Measurements from ENCODE around the gene ANKRD18B.
"Not testable (repeated sequence)": the region's sequence is repeated elsewhere in the genome, so short reads cannot be mapped to it uniquely, and the experiment has no call there.

Gene ANKRD18B

GRCh38 chr9:33533958-33534357 is 9.9 kb downstream of the ANKRD18B start:
- not testable (repeated sequence) for H3K18ac ChIP-seq (ENCODE audit: low read depth in 1 of 2, low read length in 2 of 2); H2BK120ac ChIP-seq (ENCODE audit: low read depth, low read length); H3K23ac ChIP-seq (ENCODE audit: low read length in 2 of 2); H2AK5ac ChIP-seq (ENCODE audit: low read length, severe bottlenecking); H2BK15ac ChIP-seq (ENCODE audit: low read depth, poor library complexity, severe bottlenecking); H2AFZ ChIP-seq (ENCODE audit: low read depth, low read length); DNase-seq; H3K9me3 ChIP-seq (ENCODE audit: control insufficient read depth, low read length); H3K27me3 ChIP-seq (ENCODE audit: control insufficient read depth in 1 of 2, insufficient read depth in 1 of 2, low read length in 2 of 2); H3K4me1 ChIP-seq (ENCODE audit: control insufficient read depth, insufficient read depth, low read depth, low read length); H3K79me1 ChIP-seq (replicated peaks; ENCODE audit: low read length, poor library complexity, severe bottlenecking); H2BK12ac ChIP-seq (ENCODE audit: low read length in 2 of 2); H3K4me2 ChIP-seq (ENCODE audit: low read length, poor library complexity, severe bottlenecking); H3K4me3 ChIP-seq (ENCODE audit: insufficient read depth in 1 of 2, low read depth in 1 of 2, low read length in 2 of 2); H3K14ac ChIP-seq (ENCODE audit: low read length in 2 of 2); H3K27ac ChIP-seq (ENCODE audit: low read length, poor library complexity, severe bottlenecking); H2BK5ac ChIP-seq (ENCODE audit: low read depth, low read length, poor library complexity, severe bottlenecking); H4K8ac ChIP-seq (ENCODE audit: low read length); H4K91ac ChIP-seq (ENCODE audit: low read length); H3K36me3 ChIP-seq (ENCODE audit: control insufficient read depth in 1 of 2, insufficient read depth in 2 of 2, low read depth in 1 of 2, low read length in 2 of 2); H3K9ac ChIP-seq (ENCODE audit: low read length); H3K4ac ChIP-seq (ENCODE audit: low read depth in 1 of 2, low read length in 2 of 2)
- WGBS: 83% methylated on average over 2 of the region's 3 CpGs

GRCh38 chr9:33535541-33535940 is 11.5 kb downstream of the ANKRD18B start:
- Histone ChIP-seq H2BK120ac (ENCODE audit: low read depth, low read length) (no peak overlapping the region), H2AK5ac (ENCODE audit: low read length, severe bottlenecking) (no peak overlapping the region), H4K8ac (ENCODE audit: low read length) (no peak overlapping the region), H3K4me3 (ENCODE audit: insufficient read depth in 1 of 2, low read depth in 1 of 2, low read length in 2 of 2) (no peak overlapping the region), H2BK12ac (ENCODE audit: low read length in 2 of 2) (no peak overlapping the region), H3K27me3 (ENCODE audit: control insufficient read depth in 1 of 2, insufficient read depth in 1 of 2, low read length in 2 of 2) (no peaks in the 10 kb centered on the region), H3K23ac (ENCODE audit: low read length in 2 of 2) (no peak overlapping the region), H2BK15ac (ENCODE audit: low read depth, poor library complexity, severe bottlenecking) (no peak overlapping the region), H3K27ac (ENCODE audit: low read length, poor library complexity, severe bottlenecking) (no peak overlapping the region), H3K79me1 (replicated peaks; ENCODE audit: low read length, poor library complexity, severe bottlenecking) (no peaks in the 10 kb centered on the region), H3K9ac (ENCODE audit: low read length) (no peak overlapping the region), H3K9me3 (ENCODE audit: control insufficient read depth, low read length) (no peaks in the 10 kb centered on the region), H4K91ac (ENCODE audit: low read length) (no peak overlapping the region), H3K36me3 (ENCODE audit: control insufficient read depth in 1 of 2, insufficient read depth in 2 of 2, low read depth in 1 of 2, low read length in 2 of 2) (no peaks in the 10 kb centered on the region), H3K4me2 (ENCODE audit: low read length, poor library complexity, severe bottlenecking) (no peak overlapping the region), H3K4ac (ENCODE audit: low read depth in 1 of 2, low read length in 2 of 2) (no peak overlapping the region), H2BK5ac (ENCODE audit: low read depth, low read length, poor library complexity, severe bottlenecking) (no peak overlapping the region), H3K14ac (ENCODE audit: low read length in 2 of 2) (no peak overlapping the region), H3K18ac (ENCODE audit: low read depth in 1 of 2, low read length in 2 of 2) (no peak overlapping the region), H3K4me1 (ENCODE audit: control insufficient read depth, insufficient read depth, low read depth, low read length) (no peaks in the 10 kb centered on the region), H2AFZ (ENCODE audit: low read depth, low read length) (no peak overlapping the region)
- DNase-seq: no peak
- no CpG with 5 or more reads among the region's 2 CpGs for WGBS

GRCh38 chr9:33543463-33543862 is 19.4 kb downstream of the ANKRD18B start:
- DNase-seq; H3K23ac ChIP-seq (ENCODE audit: low read length in 2 of 2); H2BK15ac ChIP-seq (ENCODE audit: low read depth, poor library complexity, severe bottlenecking); H3K4me3 ChIP-seq (ENCODE audit: insufficient read depth in 1 of 2, low read depth in 1 of 2, low read length in 2 of 2); H4K91ac ChIP-seq (ENCODE audit: low read length); H3K27me3 ChIP-seq (ENCODE audit: control insufficient read depth in 1 of 2, insufficient read depth in 1 of 2, low read length in 2 of 2); H3K79me1 ChIP-seq (replicated peaks; ENCODE audit: low read length, poor library complexity, severe bottlenecking); H3K27ac ChIP-seq (ENCODE audit: low read length, poor library complexity, severe bottlenecking); H3K18ac ChIP-seq (ENCODE audit: low read depth in 1 of 2, low read length in 2 of 2); H3K4me2 ChIP-seq (ENCODE audit: low read length, poor library complexity, severe bottlenecking); H4K8ac ChIP-seq (ENCODE audit: low read length); H2BK12ac ChIP-seq (ENCODE audit: low read length in 2 of 2); H3K4me1 ChIP-seq (ENCODE audit: control insufficient read depth, insufficient read depth, low read depth, low read length); H3K14ac ChIP-seq (ENCODE audit: low read length in 2 of 2); H3K9ac ChIP-seq (ENCODE audit: low read length); H3K36me3 ChIP-seq (ENCODE audit: control insufficient read depth in 1 of 2, insufficient read depth in 2 of 2, low read depth in 1 of 2, low read length in 2 of 2); H3K4ac ChIP-seq (ENCODE audit: low read depth in 1 of 2, low read length in 2 of 2); H2BK5ac ChIP-seq (ENCODE audit: low read depth, low read length, poor library complexity, severe bottlenecking); H2AK5ac ChIP-seq (ENCODE audit: low read length, severe bottlenecking); H2AFZ ChIP-seq (ENCODE audit: low read depth, low read length); H3K9me3 ChIP-seq (ENCODE audit: control insufficient read depth, low read length); H2BK120ac ChIP-seq (ENCODE audit: low read depth, low read length): not testable (repeated sequence)
- 69% methylated on average over 2 of the region's 2 CpGs for WGBS

DNA sequence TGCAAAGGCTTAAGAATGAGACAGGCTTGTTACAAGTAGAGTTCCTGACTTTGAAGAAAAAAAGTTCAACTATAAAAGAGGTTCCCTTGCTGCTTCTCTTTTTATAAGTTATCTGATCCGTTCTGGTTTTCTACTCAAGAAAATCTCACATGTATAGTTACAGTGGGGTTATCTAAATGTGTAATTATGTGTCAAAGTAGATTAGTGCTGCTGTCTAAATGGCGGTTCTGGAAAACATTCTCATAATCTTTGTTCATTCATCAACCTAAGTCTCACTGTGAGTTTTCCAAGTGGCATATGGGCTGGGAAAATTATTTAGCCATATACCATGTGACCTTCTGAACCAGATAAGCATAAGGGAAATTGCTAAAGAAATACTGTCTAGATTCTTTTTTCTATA is 21.7 kb downstream of the ANKRD18B start:
- 20% methylated on average over 1 of the region's 2 CpGs for WGBS
- H4K8ac ChIP-seq (ENCODE audit: low read length): not testable (repeated sequence)

More for the DNA sequence above, 21.7 kb downstream of the ANKRD18B start:
- H3K9me3 ChIP-seq (ENCODE audit: control insufficient read depth, low read length); H3K4me1 ChIP-seq (ENCODE audit: control insufficient read depth, insufficient read depth, low read depth, low read length); H2AK5ac ChIP-seq (ENCODE audit: low read length, severe bottlenecking); H3K4me3 ChIP-seq (ENCODE audit: insufficient read depth in 1 of 2, low read depth in 1 of 2, low read length in 2 of 2); H3K14ac ChIP-seq (ENCODE audit: low read length in 2 of 2); H3K4me2 ChIP-seq (ENCODE audit: low read length, poor library complexity, severe bottlenecking); H3K23ac ChIP-seq (ENCODE audit: low read length in 2 of 2); H3K18ac ChIP-seq (ENCODE audit: low read depth in 1 of 2, low read length in 2 of 2); H3K27me3 ChIP-seq (ENCODE audit: control insufficient read depth in 1 of 2, insufficient read depth in 1 of 2, low read length in 2 of 2); H2BK5ac ChIP-seq (ENCODE audit: low read depth, low read length, poor library complexity, severe bottlenecking); H3K79me1 ChIP-seq (replicated peaks; ENCODE audit: low read length, poor library complexity, severe bottlenecking); H3K27ac ChIP-seq (ENCODE audit: low read length, poor library complexity, severe bottlenecking); H2BK15ac ChIP-seq (ENCODE audit: low read depth, poor library complexity, severe bottlenecking); H3K9ac ChIP-seq (ENCODE audit: low read length); H3K36me3 ChIP-seq (ENCODE audit: control insufficient read depth in 1 of 2, insufficient read depth in 2 of 2, low read depth in 1 of 2, low read length in 2 of 2); H2AFZ ChIP-seq (ENCODE audit: low read depth, low read length); H2BK12ac ChIP-seq (ENCODE audit: low read length in 2 of 2); DNase-seq; H4K91ac ChIP-seq (ENCODE audit: low read length); H2BK120ac ChIP-seq (ENCODE audit: low read depth, low read length); H3K4ac ChIP-seq (ENCODE audit: low read depth in 1 of 2, low read length in 2 of 2): not testable (repeated sequence)

Measured in mesenchymal stem cell (in vitro differentiated cells and primary cell).